GM21737 (cell line): ENCODE results near the gene ARHGAP26.

ENCODE experiments used
- ATAC-seq: cut with Tn5 transposase; IDR thresholded peaks from one replicate; pipeline ENCODE4 v1.9.1; 2021; ENCODE audit warnings: mild to moderate bottlenecking, moderate library complexity; ENCODE audit not compliant: unreplicated experiment

Gene ARHGAP26

DNA sequence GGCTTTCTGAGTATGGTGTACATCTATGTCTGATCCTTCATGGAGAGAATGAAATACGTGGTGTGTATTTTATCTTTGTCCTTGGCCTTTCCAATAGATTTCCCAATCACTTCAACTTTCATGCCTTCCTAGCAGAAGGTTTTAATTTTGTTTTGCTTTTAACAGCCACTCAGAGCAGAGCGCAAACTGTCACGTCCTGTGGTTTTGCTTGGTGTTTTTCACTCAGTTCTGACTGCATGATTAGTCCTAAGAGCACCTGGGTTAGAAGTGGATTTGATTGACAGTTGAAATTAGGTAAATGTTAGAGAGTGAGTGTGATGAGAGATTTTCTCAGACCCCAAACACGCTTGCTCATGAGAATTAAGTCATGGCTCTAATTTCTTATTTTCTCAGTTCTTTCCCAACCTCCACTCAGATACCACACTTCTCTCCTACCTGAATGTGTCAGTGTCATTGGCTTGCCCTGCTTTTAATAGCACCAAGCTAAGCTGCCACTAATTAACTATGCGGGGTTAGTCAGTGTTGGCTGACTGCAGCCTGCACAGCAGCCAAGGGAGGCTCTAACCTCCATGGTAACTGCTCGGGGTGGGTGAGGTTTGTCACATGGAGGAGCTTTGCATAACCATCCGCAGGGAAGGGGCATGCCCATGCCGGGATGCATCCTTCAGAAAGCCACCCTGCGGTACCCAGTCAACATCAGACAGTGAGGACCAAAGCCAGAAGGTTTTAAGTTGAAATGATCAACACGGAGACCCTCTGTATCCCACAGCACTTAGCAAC is 459.9 kb downstream of the ARHGAP26 start:
- peak; percentile 83 for ATAC-seq

- no peak for ATAC-seq
Observed at GRCh38 chr5:143230676-143230996, 460.5 kb downstream of the ARHGAP26 start.

- ATAC-seq = no peak
Observed at GRCh38 chr5:143231416-143231815, 461.2 kb downstream of the ARHGAP26 start.

DNA sequence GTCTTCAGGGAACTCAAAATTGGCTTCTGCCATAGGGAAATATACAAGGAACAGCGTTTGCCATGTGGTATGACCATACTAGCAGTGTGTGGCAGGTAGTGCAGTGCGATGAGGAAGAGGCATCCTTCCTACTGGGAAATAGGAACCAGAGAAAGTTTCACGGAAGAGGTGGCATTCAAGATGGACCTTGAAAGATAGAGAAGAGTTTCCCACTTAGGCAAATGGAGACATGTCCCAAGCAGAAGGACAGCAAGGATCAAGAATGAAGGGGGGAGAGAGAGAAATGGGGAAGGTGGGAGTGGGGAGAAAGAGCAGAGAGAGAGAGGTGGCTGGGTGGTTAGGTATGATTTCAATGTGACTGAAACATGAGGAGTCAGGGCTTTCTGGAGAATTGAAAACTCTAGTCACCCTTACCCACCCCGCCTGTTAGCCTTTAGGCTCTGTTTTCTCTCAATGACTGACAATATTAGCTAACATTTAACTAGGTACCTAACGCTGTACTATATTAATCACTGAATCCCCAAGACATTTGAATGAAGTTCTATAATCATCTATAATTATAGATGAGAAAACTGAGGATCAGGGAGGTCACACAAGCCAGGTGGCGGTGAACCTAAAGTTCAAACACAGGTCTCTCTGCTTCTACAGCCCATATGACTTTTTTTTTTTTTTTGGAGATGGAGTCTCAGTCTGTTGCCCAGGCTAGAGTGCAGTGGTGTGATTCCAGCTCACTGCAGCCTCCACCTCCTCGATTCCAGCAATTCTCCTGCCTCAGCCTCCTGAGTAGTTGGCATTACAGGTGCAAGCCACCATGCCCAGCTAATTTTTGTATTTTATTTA is 462.0 kb downstream of the ARHGAP26 start:
- no peak for ATAC-seq

GRCh38 chr5:143233031-143233430 is 462.9 kb downstream of the ARHGAP26 start:
- no peak for ATAC-seq

DNA sequence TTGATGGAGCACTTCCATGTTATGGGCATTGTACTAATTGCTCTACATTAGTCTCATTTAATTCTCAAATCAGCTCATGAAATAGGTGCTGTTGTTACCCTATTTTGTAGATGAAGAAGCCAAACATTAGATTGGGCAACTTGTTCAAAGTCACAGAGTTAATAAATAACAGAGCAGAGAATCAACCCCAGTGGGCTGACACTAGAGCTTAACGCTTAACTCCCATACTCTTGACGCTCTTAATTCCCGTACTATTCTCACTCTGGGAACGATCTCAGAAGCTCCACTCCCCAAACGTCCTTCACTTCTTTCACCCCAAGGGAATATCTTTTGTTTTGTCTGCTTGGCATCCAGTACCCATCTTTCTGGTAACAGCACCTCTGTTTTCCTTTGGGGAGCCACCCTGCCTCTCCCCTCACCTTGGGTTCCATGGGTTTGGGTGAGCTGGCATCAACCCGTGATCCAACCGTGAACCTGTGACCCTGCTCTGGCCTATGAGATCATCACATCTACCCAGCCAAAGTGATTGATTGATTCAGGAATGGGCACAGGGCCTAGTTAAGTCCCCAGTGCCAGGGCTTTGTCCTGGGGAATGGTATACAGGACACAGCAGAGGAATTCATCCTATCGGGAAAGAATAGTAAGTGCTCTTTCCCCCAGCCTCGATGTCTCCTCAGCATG is 464.1 kb downstream of the ARHGAP26 start:
- ATAC-seq = no peak

DNA sequence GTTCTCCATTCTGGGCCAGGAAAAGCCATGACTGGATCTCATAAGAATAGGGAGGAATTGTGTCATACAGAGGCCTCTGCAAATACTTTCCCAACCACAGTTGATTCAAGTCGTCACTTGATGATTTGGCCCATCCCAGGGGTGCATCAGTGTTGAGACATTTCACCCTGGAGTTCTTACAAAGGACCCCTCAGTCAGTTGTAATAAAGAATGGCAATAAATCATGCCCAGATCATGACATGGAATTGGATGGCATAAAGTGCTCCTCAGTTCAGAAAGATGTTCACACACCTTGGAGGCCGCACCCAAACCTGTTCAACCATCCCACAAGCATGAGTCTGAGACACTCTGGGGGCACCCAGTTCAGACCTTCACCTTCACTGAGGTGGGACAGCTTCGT is 465.2 kb downstream of the ARHGAP26 start:
- no peak for ATAC-seq

GRCh38 chr5:143236682-143237081 is 466.5 kb downstream of the ARHGAP26 start:
- no peak for ATAC-seq

GRCh38 chr5:143237664-143238063 is 467.5 kb downstream of the ARHGAP26 start:
- no peak for ATAC-seq

- ATAC-seq = no peak
Observed at GRCh38 chr5:143238620-143239019, 468.4 kb downstream of the ARHGAP26 start.

DNA sequence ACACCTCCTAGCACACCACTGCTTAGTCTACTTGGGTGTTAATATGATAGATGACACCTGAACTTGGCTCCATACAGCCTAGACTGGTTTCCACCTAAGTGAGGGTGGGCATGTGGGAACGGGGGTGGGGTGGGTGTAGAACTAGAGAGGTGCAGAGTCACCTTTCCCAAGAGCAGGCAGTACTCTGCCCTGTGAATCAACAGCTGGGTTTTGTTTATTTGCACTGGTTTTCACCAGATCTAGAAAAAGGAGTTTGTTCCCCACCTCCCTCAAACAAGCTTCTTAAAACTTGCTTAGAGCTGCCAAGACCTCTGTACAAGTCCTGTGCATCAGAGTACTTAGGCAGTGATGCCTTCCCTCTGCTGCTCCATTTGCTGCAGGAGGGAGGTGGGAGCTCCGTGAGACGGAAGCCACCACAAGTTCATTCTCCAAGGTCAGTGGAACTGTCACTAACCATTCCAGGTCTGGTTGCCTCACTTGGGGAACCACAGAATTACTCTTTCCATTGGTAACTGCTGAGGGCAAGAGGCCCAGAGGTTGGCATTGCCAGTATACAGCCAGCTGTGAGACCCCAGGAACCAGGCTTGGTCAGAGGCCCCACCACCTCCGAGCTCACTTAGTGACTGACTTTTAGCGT is 469.8 kb downstream of the ARHGAP26 start:
- no peak for ATAC-seq

- ATAC-seq = no peak
Observed at GRCh38 chr5:143241892-143242291, 471.7 kb downstream of the ARHGAP26 start.

- no peak for ATAC-seq
Observed at GRCh38 chr5:143243103-143243502, 472.9 kb downstream of the ARHGAP26 start.

DNA sequence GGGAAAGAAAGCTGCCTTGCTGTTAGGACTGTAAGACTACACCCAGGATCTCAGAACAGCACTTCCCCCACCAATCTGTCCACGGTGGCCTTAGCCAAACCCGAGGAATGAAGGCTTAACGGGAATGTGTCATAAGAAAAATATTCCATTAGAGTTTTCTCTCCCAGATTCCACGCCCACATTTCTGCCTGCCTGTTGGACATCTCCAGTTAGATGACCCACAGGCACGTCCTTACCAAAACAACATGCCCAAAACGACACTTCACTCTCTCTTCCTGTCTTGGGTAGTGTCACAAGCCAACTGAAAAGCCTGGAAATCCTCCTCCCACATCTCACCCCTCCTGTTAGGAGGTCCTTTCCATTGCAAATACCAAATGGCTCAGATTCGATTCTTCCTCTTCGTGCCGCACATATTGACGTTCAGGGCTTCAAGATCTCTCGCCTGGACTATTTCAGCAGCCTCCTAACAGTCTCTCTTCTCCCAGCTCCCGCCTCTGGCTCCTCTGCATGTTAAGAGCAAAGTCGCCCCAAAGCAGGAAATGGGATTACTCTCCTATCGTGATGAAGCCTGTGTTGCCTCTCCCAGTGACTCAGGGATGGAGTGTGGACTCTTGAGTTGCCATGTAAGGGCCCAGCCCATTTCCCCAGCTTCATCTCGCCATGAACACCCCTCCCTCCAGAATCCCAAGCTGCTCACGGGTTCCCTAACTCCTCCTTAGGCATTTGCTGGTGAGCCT is 474.0 kb downstream of the ARHGAP26 start:
- no peak for ATAC-seq

DNA sequence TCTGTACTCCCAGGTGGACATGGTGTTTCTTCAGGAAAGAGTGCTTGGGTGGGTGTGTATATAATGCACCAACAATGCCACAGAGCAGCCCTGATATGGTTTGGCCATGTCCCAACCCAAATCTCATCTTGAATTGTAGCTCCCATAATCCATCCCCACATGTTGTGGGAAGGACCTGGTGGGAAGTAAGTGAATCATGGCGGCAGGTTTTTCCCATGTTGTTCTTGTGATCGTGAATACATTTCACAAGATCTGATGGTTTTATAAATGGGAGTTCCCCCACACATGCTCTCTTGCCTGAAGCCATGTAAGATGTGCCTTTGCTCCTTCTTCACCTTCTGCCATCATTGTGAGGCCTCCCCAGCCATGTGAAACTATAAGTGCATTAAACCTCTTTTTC is 474.8 kb downstream of the ARHGAP26 start:
- no peak for ATAC-seq

GRCh38 chr5:143245929-143246561 is 475.9 kb downstream of the ARHGAP26 start:
- no peak for ATAC-seq

GRCh38 chr5:143247134-143247815 is 477.1 kb downstream of the ARHGAP26 start:
- no peak for ATAC-seq

- no peak for ATAC-seq
Observed at GRCh38 chr5:143248391-143248790, 478.2 kb downstream of the ARHGAP26 start.

GRCh38 chr5:143248822-143249579 is 478.8 kb downstream of the ARHGAP26 start:
- no peak for ATAC-seq
